ENCODE data around the gene AMOTL2. TPM values are rescaled to one million over a fixed set of nuclear protein-coding genes. Genes with fewer than 3 reads are reported as not detected.

The AMOTL2 gene
- total and polyA plus RNA-seq, 8 donors, result 23.8 to 106 (median 47.6) TPM

DNA sequence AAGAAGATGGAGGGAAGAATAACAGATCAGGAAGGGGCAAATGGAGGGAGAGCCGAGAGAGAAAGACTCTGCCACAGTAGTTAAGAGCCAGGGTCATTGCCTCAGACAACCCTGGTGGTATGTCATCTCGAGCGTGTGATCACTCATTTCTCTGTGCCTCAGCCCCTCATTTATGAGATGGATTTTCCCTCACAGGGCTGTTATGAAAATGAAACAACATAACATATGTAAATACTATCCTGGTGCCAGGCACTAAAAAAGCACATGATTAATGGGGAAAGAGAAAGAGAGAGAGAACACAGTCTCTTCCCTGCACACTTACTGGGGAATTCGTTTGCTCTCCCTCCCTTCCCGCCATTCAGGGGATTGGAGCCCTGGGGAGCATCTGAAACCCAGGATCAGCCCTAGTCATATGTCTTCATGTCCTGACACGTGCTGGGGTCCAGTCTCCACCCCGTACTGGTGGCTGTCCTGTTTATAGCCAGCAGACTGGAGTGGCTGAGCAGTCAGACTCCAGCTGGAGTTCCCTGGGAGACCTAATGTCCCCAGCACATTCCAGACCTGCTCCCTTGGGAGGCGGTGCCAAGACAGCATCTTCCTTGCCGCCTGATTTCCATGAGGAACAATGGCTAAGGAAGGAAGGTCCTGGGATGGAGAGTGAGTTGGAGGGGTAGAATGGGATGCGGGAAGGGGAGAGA, 14.7 kb upstream of the AMOTL2 start:
- no peaks in the 10 kb centered on the region for H3K27me3 ChIP-seq
- no peak overlapping the region for H3K27ac ChIP-seq
- no peak overlapping the region for H3K4me3 ChIP-seq
- DNase-seq (no peak), ATAC-seq (no peak)
- H3K9me3 ChIP-seq, result no peaks in the 10 kb centered on the region
- intact Hi-C loops (cut with DNase I), result no loop called here
- no peaks in the 10 kb centered on the region for H3K36me3 ChIP-seq
- H3K4me1 ChIP-seq, result peaks cover 0 to 5% of the 10 kb centered on the region in 2 donors
- TF ChIP-seq, protein P1, sequence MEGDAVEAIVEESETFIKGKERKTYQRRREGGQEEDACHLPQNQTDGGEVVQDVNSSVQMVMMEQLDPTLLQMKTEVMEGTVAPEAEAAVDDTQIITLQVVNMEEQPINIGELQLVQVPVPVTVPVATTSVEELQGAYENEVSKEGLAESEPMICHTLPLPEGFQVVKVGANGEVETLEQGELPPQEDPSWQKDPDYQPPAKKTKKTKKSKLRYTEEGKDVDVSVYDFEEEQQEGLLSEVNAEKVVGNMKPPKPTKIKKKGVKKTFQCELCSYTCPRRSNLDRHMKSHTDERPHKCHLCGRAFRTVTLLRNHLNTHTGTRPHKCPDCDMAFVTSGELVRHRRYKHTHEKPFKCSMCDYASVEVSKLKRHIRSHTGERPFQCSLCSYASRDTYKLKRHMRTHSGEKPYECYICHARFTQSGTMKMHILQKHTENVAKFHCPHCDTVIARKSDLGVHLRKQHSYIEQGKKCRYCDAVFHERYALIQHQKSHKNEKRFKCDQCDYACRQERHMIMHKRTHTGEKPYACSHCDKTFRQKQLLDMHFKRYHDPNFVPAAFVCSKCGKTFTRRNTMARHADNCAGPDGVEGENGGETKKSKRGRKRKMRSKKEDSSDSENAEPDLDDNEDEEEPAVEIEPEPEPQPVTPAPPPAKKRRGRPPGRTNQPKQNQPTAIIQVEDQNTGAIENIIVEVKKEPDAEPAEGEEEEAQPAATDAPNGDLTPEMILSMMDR (IDR thresholded peaks at IDR 0.05), result no peak

- TF ChIP-seq, protein P1 (IDR thresholded peaks at IDR 0.05), result no peak
- ATAC-seq (no peak), DNase-seq (no peak)
- intact Hi-C loops (cut with DNase I), result no loop called here
- H3K9me3 ChIP-seq, result no peaks in the 10 kb centered on the region
- no peaks in the 10 kb centered on the region for H3K27me3 ChIP-seq
- H3K4me3 ChIP-seq, result no peak overlapping the region
- H3K27ac ChIP-seq, result no peak overlapping the region
- H3K36me3 ChIP-seq, result no peaks in the 10 kb centered on the region
- peaks cover 0 to 5% of the 10 kb centered on the region in 2 donors for H3K4me1 ChIP-seq
Observed at GRCh38 chr3:134388292-134388691, 14.0 kb upstream of the AMOTL2 start.

DNA sequence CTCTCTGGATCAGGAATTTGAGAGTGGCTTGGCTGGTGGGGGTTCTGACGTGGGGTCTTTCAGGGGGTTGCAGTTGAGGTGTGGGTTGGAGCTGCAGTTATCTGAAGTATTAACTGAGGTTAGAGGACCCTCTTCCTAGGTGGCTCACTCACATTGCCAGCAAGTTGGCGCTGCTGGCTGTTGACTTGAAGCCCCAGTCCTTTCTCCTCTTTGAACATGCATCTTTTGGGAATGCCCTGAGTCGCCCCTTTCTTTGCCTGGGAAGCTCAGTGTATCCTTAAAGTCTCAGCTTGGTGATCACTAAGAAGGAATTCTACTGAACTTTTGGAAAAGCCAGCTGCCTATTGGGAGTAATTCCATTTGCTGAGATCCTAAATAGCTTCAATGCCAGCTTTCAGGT, 13.0 kb upstream of the AMOTL2 start:
- TF ChIP-seq, protein P1 (IDR thresholded peaks at IDR 0.05), result no peak
- ATAC-seq (no peak), DNase-seq (no peak)
- Histone ChIP-seq H3K27ac (no peak overlapping the region), H3K4me1 (no peaks in the 10 kb centered on the region), H3K4me3 (no peak overlapping the region), H3K27me3 (no peaks in the 10 kb centered on the region), H3K9me3 (no peaks in the 10 kb centered on the region), H3K36me3 (no peaks in the 10 kb centered on the region)
- intact Hi-C loops (cut with DNase I), result no loop called here

GRCh38 chr3:134384963-134385362, 10.7 kb upstream of the AMOTL2 start:
- no peak overlapping the region for H3K27ac ChIP-seq
- no peak for DNase-seq
- no peaks in the 10 kb centered on the region for H3K9me3 ChIP-seq
- TF ChIP-seq, protein P1 (IDR thresholded peaks at IDR 0.05), result no peak
- H3K36me3 ChIP-seq, result no peaks in the 10 kb centered on the region
- H3K27me3 ChIP-seq, result no peaks in the 10 kb centered on the region
- ATAC-seq, result no peak
- intact Hi-C loops (cut with DNase I), result no loop called here
- no peak overlapping the region for H3K4me3 ChIP-seq
- no peaks in the 10 kb centered on the region for H3K4me1 ChIP-seq

- Histone ChIP-seq H3K27me3 (no peaks in the 10 kb centered on the region), H3K4me1 (peaks cover 4 to 7% of the 10 kb centered on the region in 2 donors), H3K4me3 (no peak overlapping the region), H3K27ac (peak overlapping the region in 1 of 2 donors; percentile 26), H3K9me3 (no peaks in the 10 kb centered on the region), H3K36me3 (no peaks in the 10 kb centered on the region)
- TF ChIP-seq, protein P1 (IDR thresholded peaks at IDR 0.05), result no peak
- ATAC-seq (peak; percentile 87), DNase-seq (peak in 3 of 4 donors; percentile 82 to 88 (median 85))
- intact Hi-C loops (cut with DNase I), result no loop called here
Observed at GRCh38 chr3:134381831-134382442, 7.7 kb upstream of the AMOTL2 start.

All from left lung (tissue), 10 donors.